Endodermal cell (in vitro differentiated cells): ENCODE measurements around the gene NCOR1. TPM values are rescaled to one million over a fixed set of nuclear protein-coding genes. Genes with fewer than 3 reads are reported as not detected.

Experiments
- DNase-seq: peaks from one replicate; pipeline ENCODE4 v3.0.0-alpha.2; 2017
- H3K27ac ChIP-seq: 2 replicates; pipeline ENCODE4 v1.5.1; 2013; ENCODE audit warnings: mild to moderate bottlenecking, low read depth, low read length, moderate library complexity
- H3K27me3 ChIP-seq: 2 replicates; pipeline ENCODE4 v1.6.1; 2013; ENCODE audit warnings: mild to moderate bottlenecking, low read length, moderate library complexity; ENCODE audit not compliant: insufficient read depth, control insufficient read depth, poor library complexity, severe bottlenecking
- H3K36me3 ChIP-seq: 2 replicates; pipeline ENCODE4 v1.7.0; 2013; ENCODE audit warnings: mild to moderate bottlenecking, low read length, moderate library complexity; ENCODE audit not compliant: control insufficient read depth, insufficient read depth
- H3K4me1 ChIP-seq: one replicate; pipeline ENCODE4 v1.7.0; 2013; ENCODE audit warnings: low read length; ENCODE audit not compliant: control insufficient read depth, insufficient read depth
- H3K4me3 ChIP-seq: 2 replicates; pipeline ENCODE4 v1.5.1; 2013; ENCODE audit warnings: mild to moderate bottlenecking, low read length, moderate library complexity
- H3K9ac ChIP-seq: 2 replicates; pipeline ENCODE4 v1.6.1; 2013; ENCODE audit warnings: mild to moderate bottlenecking, low read length, moderate library complexity; ENCODE audit not compliant: poor library complexity, severe bottlenecking; ENCODE audit errors: extremely low read depth
- H3K9me3 ChIP-seq: 2 replicates; pipeline ENCODE4 v1.6.1; 2013; ENCODE audit warnings: mild to moderate bottlenecking, low read length, moderate library complexity; ENCODE audit not compliant: control insufficient read depth
- H3K27ac Mint-ChIP-seq: 2 replicates; pipeline ENCODE4 v1.8.0; 2020; ENCODE audit warnings: mixed read lengths
- H3K27me3 Mint-ChIP-seq: 2 replicates; pipeline ENCODE4 v1.8.0; 2021; ENCODE audit warnings: mild to moderate bottlenecking, mixed read lengths; ENCODE audit not compliant: insufficient read depth
- H3K36me3 Mint-ChIP-seq: 2 replicates; pipeline ENCODE4 v1.8.0; 2020; ENCODE audit warnings: low read depth, mixed read lengths
- H3K4me1 Mint-ChIP-seq: 2 replicates; pipeline ENCODE4 v1.8.0; 2020; ENCODE audit warnings: mixed read lengths
- H3K4me3 Mint-ChIP-seq: 2 replicates; pipeline ENCODE4 v1.8.0; 2020; ENCODE audit warnings: mild to moderate bottlenecking, moderate library complexity, mixed read lengths
- H3K9me3 Mint-ChIP-seq: 2 replicates; pipeline ENCODE4 v1.8.0; 2020; ENCODE audit warnings: mild to moderate bottlenecking, mixed read lengths
- CTCF ChIP-seq: fragments of 200-600 bp; sonication (generic); conservative IDR thresholded peaks from 2 replicates; pipeline ENCODE4 v1.5.0; 2021; ENCODE audit warnings: antibody characterized with exemption, mild to moderate bottlenecking
- WGBS, 2 experiments: methylation state at CpG; one replicate each; pipeline versions ENCODE4 v1.1.5 to v1.1.7; 2013; ENCODE audit warnings: missing lambda C conversion rate in 2 of 2, mixed read lengths in 1 of 2; ENCODE audit not compliant: insufficient coverage in 1 of 2, insufficient read length in 1 of 2; 5-methylcytosine and 5-hydroxymethylcytosine counted together
- total RNA-seq, 2 donors: library from RNA; stranded (reverse); fragmentation: NEBNext Ultra II Directional in 1 of 2; extraction: Animal tissue kit (Norgen Biotek cat#: 25700) in 1 of 2; gene quantifications; 2 replicates in 1 of 2; 3 replicates in 1 of 2; pipeline ENCODE4 v1.2.1, GENCODE V29; 2021

The NCOR1 gene
- total RNA-seq, 2 donors from 2014 or later, result 112 to 141 TPM

GRCh38 chr17:16083223-16083622 lies 132.1 kb downstream of the NCOR1 start:
- Histone ChIP-seq H3K36me3 (peaks cover 81% of the 10 kb centered on the region), H3K9me3 (peaks cover 53% of the 10 kb centered on the region), H3K4me1 (no peaks in the 10 kb centered on the region), H3K4me3 (peak overlapping the region; percentile 32), H3K27me3 (no peaks in the 10 kb centered on the region), H3K9ac (no peak overlapping the region), H3K27ac (no peak overlapping the region)
- no peak for DNase-seq
- Mint-ChIP-seq H3K36me3 (peaks cover 79% of the 10 kb centered on the region), H3K9me3 (peaks cover 31% of the 10 kb centered on the region), H3K27ac (no peak overlapping the region), H3K27me3 (no peaks in the 10 kb centered on the region), H3K4me3 (no peak overlapping the region), H3K4me1 (no peaks in the 10 kb centered on the region)
- WGBS, 2 experiments, result 100% methylated on average over 1 to 2 of the region's 3 CpGs
- TF ChIP-seq CTCF, result no peak

- 71 to 95% methylated on average over 1 of the region's 1 CpG for WGBS, 2 experiments
- no peaks in the 10 kb centered on the region for H3K27me3 Mint-ChIP-seq
- H3K4me3 Mint-ChIP-seq, result no peak overlapping the region
- peak; percentile 59 for DNase-seq
- no peak for TF ChIP-seq CTCF
- no peak overlapping the region for H3K9ac ChIP-seq
- H3K36me3 ChIP-seq, result peaks cover 78% of the 10 kb centered on the region
- H3K9me3 ChIP-seq, result peaks cover 53% of the 10 kb centered on the region
- H3K4me3 ChIP-seq, result peak overlapping the region; percentile 37
- H3K27ac ChIP-seq, result no peak overlapping the region
- H3K4me1 Mint-ChIP-seq, result no peaks in the 10 kb centered on the region
- peaks cover 31% of the 10 kb centered on the region for H3K9me3 Mint-ChIP-seq
- peak overlapping the region; percentile 66 for H3K27ac Mint-ChIP-seq
- no peaks in the 10 kb centered on the region for H3K4me1 ChIP-seq
- peaks cover 84% of the 10 kb centered on the region for H3K36me3 Mint-ChIP-seq
- no peaks in the 10 kb centered on the region for H3K27me3 ChIP-seq
Measured at GRCh38 chr17:16081507-16082087, 133.7 kb downstream of the NCOR1 start.

- TF ChIP-seq CTCF, result no peak
- Histone ChIP-seq H3K27ac (no peak overlapping the region), H3K4me3 (peak overlapping the region; percentile 59), H3K9ac (no peak overlapping the region), H3K4me1 (no peaks in the 10 kb centered on the region), H3K27me3 (no peaks in the 10 kb centered on the region), H3K9me3 (peaks cover 53% of the 10 kb centered on the region), H3K36me3 (peaks cover 78% of the 10 kb centered on the region)
- 83 to 96% methylated on average over 2 to 4 of the region's 4 CpGs for WGBS, 2 experiments
- H3K36me3 Mint-ChIP-seq, result peaks cover 84% of the 10 kb centered on the region
- no peaks in the 10 kb centered on the region for H3K27me3 Mint-ChIP-seq
- H3K4me3 Mint-ChIP-seq, result no peak overlapping the region
- H3K9me3 Mint-ChIP-seq, result peaks cover 31% of the 10 kb centered on the region
- no peak overlapping the region for H3K27ac Mint-ChIP-seq
- H3K4me1 Mint-ChIP-seq, result no peaks in the 10 kb centered on the region
- no peak for DNase-seq
Measured at GRCh38 chr17:16080366-16080765, 135.0 kb downstream of the NCOR1 start.
